Esophagus muscularis mucosa (tissue), 4 donors: ENCODE results near the gene FARSB. TPM values are rescaled to one million over a fixed set of nuclear protein-coding genes. Genes with fewer than 3 reads are reported as not detected.

Experiments used
- DNase-seq: peaks from one replicate; pipeline ENCODE4 v3.0.0-alpha.2; 2017; ENCODE audit errors: extremely low spot score
- H3K27ac ChIP-seq, 4 donors: fragments of 200-600 bp; sonication (generic); replicated peaks in 1 of 4; 1 replicate in 3 of 4; 2 replicates in 1 of 4; pipeline ENCODE4 v1.5.1; 2016 to 2019; ENCODE audit warnings: mild to moderate bottlenecking in 1 of 4
- H3K27me3 ChIP-seq, 4 donors: fragments of 200-600 bp; sonication (generic); one replicate each; pipeline versions ENCODE4 v1.5.1 to v1.6.0; 2016 to 2019
- H3K36me3 ChIP-seq, 4 donors: fragments of 200-600 bp; sonication (generic); one replicate each; pipeline ENCODE4 v1.5.1; 2016 to 2019
- H3K4me1 ChIP-seq, 4 donors: fragments of 200-600 bp; sonication (generic); one replicate each; pipeline ENCODE4 v1.5.1; 2016 to 2019
- H3K4me3 ChIP-seq, 4 donors: fragments of 200-600 bp; sonication (generic); 1 replicate in 2 of 4; 2 replicates in 2 of 4; pipeline ENCODE4 v1.5.1; 2016 to 2019; ENCODE audit warnings: mild to moderate bottlenecking in 4 of 4, moderate library complexity in 1 of 4
- H3K9me3 ChIP-seq, 4 donors: fragments of 200-600 bp; sonication (generic); 1 replicate in 3 of 4; 2 replicates in 1 of 4; pipeline ENCODE4 v1.5.1; 2016 to 2019
- CTCF ChIP-seq, 3 experiments: fragments of 200-600 bp in 2 of 3; fragments of 450-650 bp in 1 of 3; sonication (generic) in 2 of 3; IDR thresholded peaks; one replicate each; pipeline ENCODE4 v1.5.1; 2017 to 2019; ENCODE audit warnings: antibody characterized with exemption in 3 of 3, mild to moderate bottlenecking in 2 of 3, moderate library complexity in 1 of 3
- EP300 ChIP-seq: sonication (generic); formaldehyde crosslinking; IDR thresholded peaks from one replicate; pipeline ENCODE4 v1.6.1; 2017; ENCODE audit warnings: antibody characterized with exemption
- POLR2A ChIP-seq: fragments of 450-650 bp; IDR thresholded peaks from one replicate; pipeline ENCODE4 v1.6.1; 2017; ENCODE audit warnings: antibody characterized with exemption, moderate library complexity, mild to moderate bottlenecking, low read depth
- POLR2AphosphoS5 ChIP-seq, 2 donors: sonication (generic); formaldehyde crosslinking; IDR thresholded peaks; one replicate each; pipeline ENCODE4 v1.6.1; 2017; ENCODE audit warnings: antibody characterized with exemption in 2 of 2
- WGBS: methylation state at CpG from one replicate; pipeline ENCODE4 v1.1.5; 2018; 5-methylcytosine and 5-hydroxymethylcytosine counted together
- intact Hi-C: fragments of 100-400 bp; cut with DNase I; formaldehyde crosslinking; loops from one replicate; pipeline ENCODE4 v1.15.1; 2023
- total RNA-seq, 4 donors: library from RNA; depleted of rRNA; stranded (reverse); fragments of >200 nt; gene quantifications; one replicate each; pipeline versions ENCODE4 v1.1.0 to v1.2.1, GENCODE V29; 2016

Gene FARSB
- total RNA-seq, 4 donors from 2014 or later: 11.9 to 14.4 (median 12.4) TPM

GRCh38 chr2:222572751-222573174 is 83.1 kb downstream of the FARSB start:
- no peaks in the 10 kb centered on the region for H3K9me3 ChIP-seq
- 43% methylated on average over 1 of the region's 1 CpG for WGBS
- TF ChIP-seq CTCF (IDR thresholded peaks at IDR 0.05): no peak
- peak; percentile 63 for TF ChIP-seq EP300
- peaks cover 19 to 82% (median 80%) of the 10 kb centered on the region in 4 donors for H3K4me1 ChIP-seq
- peak overlapping the region; percentile 32 to 79 (median 54) for H3K27ac ChIP-seq
- no peak overlapping the region for H3K4me3 ChIP-seq
- no peaks in the 10 kb centered on the region for H3K27me3 ChIP-seq
- DNase-seq: no peak
- intact Hi-C loops: no loop called here
- H3K36me3 ChIP-seq: peaks cover 0 to 10% (median 3%) of the 10 kb centered on the region in 4 donors

GRCh38 chr2:222572264-222572721 is 83.6 kb downstream of the FARSB start:
- Histone ChIP-seq H3K4me1 (peaks cover 19 to 79% (median 76%) of the 10 kb centered on the region in 4 donors), H3K9me3 (no peaks in the 10 kb centered on the region), H3K4me3 (no peak overlapping the region), H3K27me3 (no peaks in the 10 kb centered on the region), H3K27ac (peak overlapping the region; percentile 32 to 79 (median 54)), H3K36me3 (peaks cover 0 to 10% (median 3%) of the 10 kb centered on the region in 4 donors)
- intact Hi-C loops: no loop called here
- TF ChIP-seq EP300: no peak
- TF ChIP-seq CTCF (IDR thresholded peaks at IDR 0.05): no peak
- TF ChIP-seq POLR2A: no peak
- TF ChIP-seq POLR2AphosphoS5 (IDR thresholded peaks at IDR 0.05): no peak
- no peak for DNase-seq
- 88% methylated on average over 6 of the region's 6 CpGs for WGBS

- intact Hi-C loops: no loop called here
- DNase-seq: no peak
- H3K9me3 ChIP-seq: no peaks in the 10 kb centered on the region
- H3K27me3 ChIP-seq: no peaks in the 10 kb centered on the region
- peaks cover 19 to 59% (median 58%) of the 10 kb centered on the region in 4 donors for H3K4me1 ChIP-seq
- peaks cover 0 to 16% (median 5%) of the 10 kb centered on the region in 4 donors for H3K36me3 ChIP-seq
- H3K4me3 ChIP-seq: no peak overlapping the region
- TF ChIP-seq EP300: no peak
- H3K27ac ChIP-seq: peak overlapping the region in 1 of 4 donors; percentile 50
- 74% methylated on average over 1 of the region's 1 CpG for WGBS
Measured at GRCh38 chr2:222569826-222570225, 86.1 kb downstream of the FARSB start.

GRCh38 chr2:222568865-222569264 is 87.0 kb downstream of the FARSB start:
- peaks cover 19 to 50% (median 48%) of the 10 kb centered on the region in 4 donors for H3K4me1 ChIP-seq
- no peaks in the 10 kb centered on the region for H3K9me3 ChIP-seq
- DNase-seq: no peak
- peaks cover 0 to 16% (median 5%) of the 10 kb centered on the region in 4 donors for H3K36me3 ChIP-seq
- H3K27ac ChIP-seq: peak overlapping the region in 1 of 4 donors; percentile 50
- intact Hi-C loops: no loop called here
- no peaks in the 10 kb centered on the region for H3K27me3 ChIP-seq
- no peak overlapping the region for H3K4me3 ChIP-seq
- TF ChIP-seq POLR2A: no peak
- no peak for TF ChIP-seq EP300
- no peak for TF ChIP-seq CTCF (IDR thresholded peaks at IDR 0.05)
- TF ChIP-seq POLR2AphosphoS5 (IDR thresholded peaks at IDR 0.05): no peak
- 37% methylated on average over 4 of the region's 4 CpGs for WGBS

- Histone ChIP-seq H3K27ac (no peak overlapping the region), H3K9me3 (no peaks in the 10 kb centered on the region), H3K4me3 (no peak overlapping the region), H3K27me3 (no peaks in the 10 kb centered on the region), H3K36me3 (peaks cover 0 to 10% (median 2%) of the 10 kb centered on the region in 4 donors), H3K4me1 (peaks cover 3 to 25% (median 24%) of the 10 kb centered on the region in 4 donors)
- WGBS: 97% methylated on average over 6 of the region's 6 CpGs
- no peak for TF ChIP-seq EP300
- no peak for TF ChIP-seq POLR2AphosphoS5 (IDR thresholded peaks at IDR 0.05)
- TF ChIP-seq CTCF (IDR thresholded peaks at IDR 0.05): no peak
- TF ChIP-seq POLR2A: no peak
- intact Hi-C loops: no loop called here
- no peak for DNase-seq
Measured at GRCh38 chr2:222566229-222566628, 89.7 kb downstream of the FARSB start.
